Measurements from ENCODE around the gene GPR78. TPM values are rescaled to one million over a fixed set of nuclear protein-coding genes. Genes with fewer than 3 reads are reported as not detected.

Gene GPR78
- total RNA-seq, 1 experiment from 2014 or later: 3.4 TPM

GRCh38 chr4:8600686-8601085 lies 20.5 kb downstream of the GPR78 start:
- WGBS (ENCODE audit: extremely low coverage, insufficient read length, low lambda C conversion rate): no CpG with 5 or more reads among the region's 12 CpGs
- Histone ChIP-seq H3T11ph (ENCODE audit: low read length) (no peak overlapping the region), H2BK5ac (ENCODE audit: insufficient read length, low read length) (no peak overlapping the region), H3K4me2 (ENCODE audit: insufficient read depth, insufficient read length, low read length) (no peak overlapping the region), H2BK120ac (ENCODE audit: low read depth, low read length, poor library complexity, severe bottlenecking) (no peak overlapping the region), H3K9ac (ENCODE audit: extremely low read depth, insufficient read length, low read length) (no peak overlapping the region), H4K5ac (ENCODE audit: insufficient read length, low read depth, low read length) (no peak overlapping the region), H3K27ac (ENCODE audit: insufficient read length, low read depth, low read length) (no peak overlapping the region), H3K79me2 (ENCODE audit: insufficient read depth, low read length) (no peaks in the 10 kb centered on the region), H2AK5ac (ENCODE audit: insufficient read length, low read length) (no peak overlapping the region), H3K4ac (ENCODE audit: low read depth, low read length) (no peak overlapping the region), H2BK20ac (ENCODE audit: low read depth, low read length, poor library complexity, severe bottlenecking) (no peak overlapping the region), H2BK15ac (ENCODE audit: low read depth, low read length) (no peak overlapping the region), H4K91ac (ENCODE audit: insufficient read length, low read depth, low read length) (no peak overlapping the region), H3K4me1 (ENCODE audit: insufficient read depth, low read length) (no peaks in the 10 kb centered on the region), H4K20me1 (ENCODE audit: control insufficient read depth, insufficient read depth, insufficient read length) (no peaks in the 10 kb centered on the region), H3K79me1 (ENCODE audit: insufficient read depth, low read depth, low read length, poor library complexity, severe bottlenecking) (no peaks in the 10 kb centered on the region), H3K56ac (ENCODE audit: insufficient read length, low read depth, low read length) (no peak overlapping the region), H4K8ac (replicated peaks; ENCODE audit: insufficient read length, low read depth, low read length) (no peak overlapping the region), H3K14ac (ENCODE audit: insufficient read depth, low read length) (no peak overlapping the region), H3K23ac (ENCODE audit: insufficient read length, low read depth, low read length) (no peak overlapping the region), H2BK12ac (ENCODE audit: insufficient read length, low read depth, low read length) (no peak overlapping the region), H3K9me3 (ENCODE audit: control insufficient read depth, low read depth, low read length) (no peaks in the 10 kb centered on the region), H3K23me2 (ENCODE audit: insufficient read length, low read depth, low read length, poor library complexity, severe bottlenecking) (no peaks in the 10 kb centered on the region), H2AFZ (ENCODE audit: low read length) (no peak overlapping the region), H3K27me3 (ENCODE audit: insufficient read depth, low read length) (no peaks in the 10 kb centered on the region), H3K18ac (ENCODE audit: insufficient read length, low read depth, low read length) (no peak overlapping the region)
- Mint-ChIP-seq H3K4me1 (peaks cover 0 to under 1% of the 10 kb centered on the region in 2 experiments; a peak in 1 of 4 replicates), H3K9me3 (no peaks in the 10 kb centered on the region), H3K4me3 (no peak overlapping the region), H3K27me3 (ENCODE audit: low read depth) (no peaks in the 10 kb centered on the region), H3K36me3 (ENCODE audit: insufficient read depth in 1 of 3, low read depth in 3 of 3) (peaks cover 0 to 64% (median 37%) of the 10 kb centered on the region in 3 experiments; a peak in 5 of 7 replicates), H3K27ac (no peak overlapping the region)
- DNase-seq: no peak
- TF ChIP-seq CTCF (conservative IDR thresholded peaks at IDR 0.05): no peak
